Measurements from ENCODE around the gene CEMP1.

DNA sequence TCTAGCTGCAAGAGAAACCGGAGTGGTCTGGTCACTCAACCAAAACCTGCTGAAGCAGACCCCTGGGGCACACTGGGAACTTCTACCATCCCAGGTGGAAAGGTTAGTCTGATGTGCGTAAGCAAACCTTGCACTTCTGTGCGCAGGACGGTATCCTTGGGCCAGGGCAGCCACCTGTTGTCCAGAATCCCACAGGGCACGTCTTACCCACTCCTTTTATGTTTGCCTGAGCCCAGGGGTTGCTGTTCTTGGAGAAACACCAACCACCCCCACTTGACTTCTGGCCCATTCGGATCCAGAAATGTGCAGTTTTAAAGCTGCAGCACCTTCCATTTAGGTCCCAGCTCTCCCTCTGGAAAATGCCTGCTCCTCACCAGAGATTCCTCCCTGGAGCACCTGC is 37.6 kb downstream of the CEMP1 start:
- no peak for TF ChIP-seq CTCF (IDR thresholded peaks at IDR 0.05; ENCODE audit: low read depth, low read length)
- TF ChIP-seq EZH2phosphoT487 (IDR thresholded peaks at IDR 0.05; ENCODE audit: low read depth): no peak
